Mesenchymal stem cell (in vitro differentiated cells and primary cell): ENCODE data around the gene MRLN.
"Not testable (repeated sequence)": the region's sequence is repeated elsewhere in the genome, so short reads cannot be mapped to it uniquely, and the experiment has no call there.

Experiments
- DNase-seq: peaks from one replicate; pipeline ENCODE4 v3.0.0-alpha.2; 2013
- H2AFZ ChIP-seq: one replicate; pipeline ENCODE4 v1.6.1; 2013; ENCODE audit warnings: low read depth, mild to moderate bottlenecking, control low read depth, inconsistent platforms, low read length, moderate library complexity
- H2AK5ac ChIP-seq: 2 replicates; pipeline ENCODE4 v1.6.1; 2013; ENCODE audit warnings: low read length, moderate library complexity, mild to moderate bottlenecking, inconsistent platforms; ENCODE audit not compliant: severe bottlenecking
- H2BK120ac ChIP-seq: one replicate; pipeline ENCODE4 v1.6.1; 2013; ENCODE audit warnings: low read depth, mild to moderate bottlenecking, inconsistent platforms, low read length, moderate library complexity
- H2BK12ac ChIP-seq, 2 experiments: one replicate each; pipeline ENCODE4 v1.6.1; 2013; ENCODE audit warnings: inconsistent platforms in 2 of 2, low read length in 2 of 2, mild to moderate bottlenecking in 2 of 2, moderate library complexity in 2 of 2, control low read depth in 1 of 2
- H2BK15ac ChIP-seq: one replicate; pipeline ENCODE4 v1.6.1; 2013; ENCODE audit warnings: mild to moderate bottlenecking, low read depth, inconsistent platforms; ENCODE audit not compliant: poor library complexity, severe bottlenecking
- H2BK5ac ChIP-seq: 2 replicates; pipeline ENCODE4 v1.6.1; 2013; ENCODE audit warnings: low read depth, mild to moderate bottlenecking, low read length, control low read depth, inconsistent platforms; ENCODE audit not compliant: poor library complexity, severe bottlenecking
- H3K14ac ChIP-seq, 2 experiments: one replicate each; pipeline ENCODE4 v1.6.1; 2013; ENCODE audit warnings: inconsistent platforms in 2 of 2, low read length in 2 of 2, control low read depth in 1 of 2, mild to moderate bottlenecking in 1 of 2, moderate library complexity in 1 of 2
- H3K18ac ChIP-seq, 2 experiments: one replicate each; pipeline ENCODE4 v1.6.1; 2013; ENCODE audit warnings: inconsistent platforms in 2 of 2, low read length in 2 of 2, control low read depth in 1 of 2, low read depth in 1 of 2, mild to moderate bottlenecking in 1 of 2
- H3K23ac ChIP-seq, 2 experiments: one replicate each; pipeline ENCODE4 v1.6.1; 2013; ENCODE audit warnings: inconsistent platforms in 2 of 2, low read length in 2 of 2, mild to moderate bottlenecking in 2 of 2, moderate library complexity in 2 of 2, control low read depth in 1 of 2
- H3K27ac ChIP-seq: 2 replicates; pipeline ENCODE4 v1.5.1; 2013; ENCODE audit warnings: mild to moderate bottlenecking, moderate library complexity, low read length, control low read depth, inconsistent platforms; ENCODE audit not compliant: poor library complexity, severe bottlenecking
- H3K27me3 ChIP-seq, 2 experiments: 2 replicates each; pipeline versions ENCODE4 v1.6.1 to v1.7.0; 2013; ENCODE audit warnings: low read length in 2 of 2, mild to moderate bottlenecking in 2 of 2, moderate library complexity in 2 of 2, control low read depth in 1 of 2, inconsistent platforms in 1 of 2; ENCODE audit not compliant: control insufficient read depth in 1 of 2, insufficient read depth in 1 of 2
- H3K36me3 ChIP-seq, 2 experiments: 2 replicates each; pipeline versions ENCODE4 v1.6.1 to v1.7.0; 2013; ENCODE audit warnings: low read length in 2 of 2, control low read depth in 1 of 2, inconsistent platforms in 1 of 2, low read depth in 1 of 2, mild to moderate bottlenecking in 1 of 2; ENCODE audit not compliant: insufficient read depth in 2 of 2, control insufficient read depth in 1 of 2
- H3K4ac ChIP-seq, 2 experiments: one replicate each; pipeline ENCODE4 v1.6.1; 2013; ENCODE audit warnings: inconsistent platforms in 2 of 2, low read length in 2 of 2, mild to moderate bottlenecking in 2 of 2, moderate library complexity in 2 of 2, control low read depth in 1 of 2, low read depth in 1 of 2
- H3K4me1 ChIP-seq: 2 replicates; pipeline ENCODE4 v1.6.1; 2013; ENCODE audit warnings: low read depth, low read length, control low read depth; ENCODE audit not compliant: control insufficient read depth, insufficient read depth
- H3K4me2 ChIP-seq: 2 replicates; pipeline ENCODE4 v1.6.1; 2013; ENCODE audit warnings: low read length, mild to moderate bottlenecking, inconsistent platforms; ENCODE audit not compliant: poor library complexity, severe bottlenecking
- H3K4me3 ChIP-seq, 2 experiments: 2 replicates each; pipeline versions ENCODE4 v1.5.1 to v1.7.0; 2013; ENCODE audit warnings: low read length in 2 of 2, mild to moderate bottlenecking in 2 of 2, control low read depth in 1 of 2, low read depth in 1 of 2; ENCODE audit not compliant: insufficient read depth in 1 of 2
- H3K79me1 ChIP-seq: replicated peaks from 2 replicates; pipeline ENCODE4 v1.6.1; 2013; ENCODE audit warnings: mild to moderate bottlenecking, control low read depth, low read length, inconsistent platforms; ENCODE audit not compliant: poor library complexity, severe bottlenecking
- H3K9ac ChIP-seq: 2 replicates; pipeline ENCODE4 v1.7.0; 2013; ENCODE audit warnings: mild to moderate bottlenecking, low read length, moderate library complexity
- H3K9me3 ChIP-seq: 2 replicates; pipeline ENCODE4 v1.7.0; 2013; ENCODE audit warnings: mild to moderate bottlenecking, low read length; ENCODE audit not compliant: control insufficient read depth
- H4K8ac ChIP-seq: one replicate; pipeline ENCODE4 v1.6.1; 2013; ENCODE audit warnings: inconsistent platforms, mild to moderate bottlenecking, low read length, moderate library complexity
- H4K91ac ChIP-seq: one replicate; pipeline ENCODE4 v1.6.1; 2013; ENCODE audit warnings: mild to moderate bottlenecking, low read length, inconsistent platforms
- WGBS: methylation state at CpG from one replicate; pipeline ENCODE4 v1.1.7; 2013; ENCODE audit warnings: mixed read lengths; 5-methylcytosine and 5-hydroxymethylcytosine counted together

MRLN gene

DNA sequence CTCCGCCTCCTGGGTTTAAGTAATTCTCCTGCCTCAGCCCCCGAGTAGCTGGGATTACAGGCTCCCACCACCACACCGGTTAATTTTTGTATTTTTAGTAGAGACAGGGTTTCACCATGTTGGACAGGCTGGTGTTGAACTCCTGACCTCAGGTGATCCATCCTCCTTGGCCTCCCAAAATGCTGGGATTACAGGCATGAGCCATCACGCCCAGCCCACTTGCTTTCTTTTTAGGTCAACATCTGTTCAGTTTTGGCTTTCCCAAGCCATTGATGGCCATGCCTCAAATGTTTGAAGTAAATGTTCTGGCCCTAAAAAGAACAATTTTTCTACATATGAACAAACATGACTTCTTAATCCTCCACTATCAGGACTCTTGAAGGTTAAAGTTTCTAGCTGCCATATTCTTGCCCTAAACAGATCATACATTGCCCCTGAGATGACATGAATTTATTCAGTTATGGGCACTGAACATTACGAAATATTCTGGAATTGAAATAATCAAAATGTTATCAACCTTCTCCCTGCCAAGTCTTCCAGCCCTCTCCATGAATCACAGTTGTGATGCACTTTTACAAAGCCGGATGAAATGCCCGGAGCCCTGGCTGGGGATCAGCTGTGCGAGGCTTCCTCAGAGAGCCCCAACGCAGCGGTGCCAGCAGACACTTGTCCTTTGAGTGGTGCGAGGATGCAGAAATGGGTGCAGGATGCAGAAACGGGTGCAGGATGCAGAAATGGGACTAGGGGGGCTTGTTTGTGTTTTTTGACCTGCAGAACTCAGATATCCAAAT, 2.9 kb downstream of the MRLN start:
- Histone ChIP-seq H2AFZ (no peak overlapping the region), H3K4me3 (no peak overlapping the region), H4K91ac (no peak overlapping the region), H2BK5ac (no peak overlapping the region), H3K23ac (no peak overlapping the region), H3K27ac (no peak overlapping the region), H3K9me3 (no peaks in the 10 kb centered on the region), H4K8ac (no peak overlapping the region), H3K4me2 (no peak overlapping the region), H3K9ac (no peak overlapping the region), H3K4me1 (no peaks in the 10 kb centered on the region), H2AK5ac (no peak overlapping the region), H3K4ac (no peak overlapping the region), H3K18ac (no peak overlapping the region), H3K27me3 (peaks cover 0 to 15% of the 10 kb centered on the region in 2 experiments), H2BK15ac (no peak overlapping the region), H2BK120ac (no peak overlapping the region), H2BK12ac (no peak overlapping the region), H3K79me1 (no peaks in the 10 kb centered on the region), H3K14ac (no peak overlapping the region), H3K36me3 (no peaks in the 10 kb centered on the region)
- DNase-seq: no peak
- 84% methylated on average over 11 of the region's 12 CpGs for WGBS

DNA sequence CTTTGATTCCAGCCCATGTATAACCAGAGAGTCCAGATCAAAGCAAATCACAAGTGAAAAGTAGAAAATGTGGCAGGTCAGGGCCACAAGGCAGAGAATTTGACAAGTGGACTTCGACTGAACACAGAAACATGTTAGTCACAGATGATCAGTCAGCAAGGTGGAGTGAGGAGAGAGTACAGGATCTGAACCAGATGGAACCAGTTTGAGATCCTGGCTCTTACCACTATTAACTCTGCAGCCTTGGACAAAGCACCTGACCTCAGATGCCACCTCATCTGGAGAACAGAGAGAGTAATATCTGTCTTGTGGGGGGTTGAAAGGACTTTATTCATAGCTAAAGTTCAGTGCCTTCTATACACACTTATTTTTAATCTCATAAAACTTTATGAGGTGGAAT, 4.4 kb downstream of the MRLN start:
- Histone ChIP-seq H2BK5ac (no peak overlapping the region), H3K27me3 (peaks cover 0 to 15% of the 10 kb centered on the region in 2 experiments), H3K4me3 (no peak overlapping the region), H3K36me3 (no peaks in the 10 kb centered on the region), H2BK12ac (no peak overlapping the region), H2BK120ac (no peak overlapping the region), H3K79me1 (no peaks in the 10 kb centered on the region), H3K4me2 (no peak overlapping the region), H3K4ac (no peak overlapping the region), H3K9me3 (no peaks in the 10 kb centered on the region), H3K14ac (no peak overlapping the region), H3K9ac (no peak overlapping the region), H2AK5ac (no peak overlapping the region), H4K91ac (no peak overlapping the region), H3K23ac (no peak overlapping the region), H3K18ac (no peak overlapping the region), H4K8ac (no peak overlapping the region), H2BK15ac (no peak overlapping the region), H3K27ac (no peak overlapping the region), H3K4me1 (no peaks in the 10 kb centered on the region), H2AFZ (no peak overlapping the region)
- 76% methylated on average over 1 of the region's 1 CpG for WGBS
- DNase-seq: no peak

DNA sequence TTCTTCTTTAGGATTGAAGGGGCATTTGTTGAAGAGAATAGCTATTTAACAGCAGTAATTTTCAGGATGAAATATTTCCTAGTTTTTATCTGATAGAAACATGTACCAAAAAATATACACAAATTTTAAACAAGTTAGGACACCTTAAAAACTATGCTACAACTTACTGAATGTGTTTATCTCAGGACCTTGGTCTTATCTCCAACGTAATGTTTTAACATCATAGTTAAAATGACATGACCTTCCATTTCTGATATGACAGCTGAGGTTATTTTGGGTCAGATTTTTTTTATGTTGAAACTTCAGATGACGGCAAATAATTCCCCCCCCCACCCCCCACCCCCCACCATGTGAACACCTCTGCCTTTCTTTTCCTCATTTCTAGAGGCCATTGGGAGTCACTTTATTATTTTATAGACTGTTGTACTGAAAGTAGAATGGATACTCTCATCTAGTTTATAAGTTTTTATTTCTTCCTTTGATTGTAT, 8.0 kb downstream of the MRLN start:
- Histone ChIP-seq H2AK5ac (no peak overlapping the region), H3K4me1 (no peaks in the 10 kb centered on the region), H2BK15ac (no peak overlapping the region), H3K36me3 (no peaks in the 10 kb centered on the region), H3K4me2 (no peak overlapping the region), H2BK5ac (no peak overlapping the region), H3K4me3 (no peak overlapping the region), H3K79me1 (no peaks in the 10 kb centered on the region), H3K9me3 (no peaks in the 10 kb centered on the region), H3K23ac (no peak overlapping the region), H3K27me3 (peaks cover 0 to 5% of the 10 kb centered on the region in 2 experiments), H4K8ac (no peak overlapping the region), H3K27ac (no peak overlapping the region), H2BK12ac (no peak overlapping the region), H3K4ac (no peak overlapping the region), H4K91ac (no peak overlapping the region), H2AFZ (no peak overlapping the region), H2BK120ac (no peak overlapping the region), H3K14ac (no peak overlapping the region), H3K9ac (no peak overlapping the region), H3K18ac (no peak overlapping the region)
- WGBS: 100% methylated on average over 1 of the region's 2 CpGs
- no peak for DNase-seq

DNA sequence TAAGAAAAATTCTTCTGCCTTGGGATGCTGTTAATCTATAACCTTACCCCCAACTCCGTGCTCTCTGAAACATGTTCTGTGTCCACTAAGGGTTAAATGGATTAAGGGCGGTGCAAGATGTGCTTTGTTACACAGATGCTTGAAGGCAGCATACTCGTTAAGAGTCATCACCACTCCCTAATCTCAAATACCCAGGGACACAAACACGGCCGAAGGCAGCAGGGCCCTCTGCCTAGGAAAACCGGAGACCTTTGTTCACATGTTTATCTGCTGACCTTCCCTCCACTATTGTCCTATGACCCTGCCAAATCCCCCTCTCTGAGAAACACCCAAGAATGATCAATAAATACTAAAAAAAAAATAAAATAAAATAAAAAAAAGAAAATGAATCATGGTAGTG, 8.5 kb downstream of the MRLN start:
- not testable (repeated sequence) for H3K4me2 ChIP-seq, H3K9me3 ChIP-seq, H3K27ac ChIP-seq, H2BK5ac ChIP-seq, DNase-seq, H4K91ac ChIP-seq, H2AFZ ChIP-seq, H3K36me3 ChIP-seq, H3K9ac ChIP-seq, H3K79me1 ChIP-seq, H2AK5ac ChIP-seq, H3K27me3 ChIP-seq, H3K18ac ChIP-seq, H2BK15ac ChIP-seq, H2BK12ac ChIP-seq, H3K14ac ChIP-seq, H4K8ac ChIP-seq, H2BK120ac ChIP-seq, H3K4me3 ChIP-seq, H3K23ac ChIP-seq, H3K4me1 ChIP-seq, H3K4ac ChIP-seq
- 90% methylated on average over 4 of the region's 6 CpGs for WGBS
